CD4-positive, alpha-beta T cell treated with Interleukin-12 subunit alpha and Interleukin-12 subunit beta, for 1 hour (primary cell): ENCODE measurements around the gene PIP5K1B.
"Not testable (repeated sequence)": the region's sequence is repeated elsewhere in the genome, so short reads cannot be mapped to it uniquely, and the experiment has no call there.

Experiments
- DNase-seq: peaks from one replicate; pipeline ENCODE4 v3.0.0-alpha.2; 2020

Gene PIP5K1B

GRCh38 chr9:69044240-69045219 is 339.5 kb downstream of the PIP5K1B start:
- no peak for DNase-seq

GRCh38 chr9:69045821-69046220 is 340.8 kb downstream of the PIP5K1B start:
- DNase-seq = no peak

GRCh38 chr9:69046723-69047122 is 341.7 kb downstream of the PIP5K1B start:
- no peak for DNase-seq

GRCh38 chr9:69047371-69047770 is 342.3 kb downstream of the PIP5K1B start:
- no peak for DNase-seq

- no peak for DNase-seq
Observed at GRCh38 chr9:69049094-69049493, 344.1 kb downstream of the PIP5K1B start.

GRCh38 chr9:69050936-69051335 is 345.9 kb downstream of the PIP5K1B start:
- DNase-seq = not testable (repeated sequence)

GRCh38 chr9:69054989-69055388 is 349.9 kb downstream of the PIP5K1B start:
- DNase-seq = no peak

- no peak for DNase-seq
Observed at GRCh38 chr9:69056191-69056815, 351.3 kb downstream of the PIP5K1B start.

GRCh38 chr9:69058101-69058500 is 353.1 kb downstream of the PIP5K1B start:
- DNase-seq = no peak
